Smooth muscle cell (in vitro differentiated cells): ENCODE measurements around the gene NMRK2. TPM values are rescaled to one million over a fixed set of nuclear protein-coding genes. Genes with fewer than 3 reads are reported as not detected.

Experiments
- DNase-seq: peaks from one replicate; lab custom pipeline; 2025; ENCODE audit not compliant: unreplicated experiment; lab: John Stamatoyannopoulos, UW
- H2AFZ ChIP-seq: fragments of 200-600 bp; sonication (generic); 2 replicates; pipeline ENCODE4 v1.6.0; 2016; ENCODE audit warnings: antibody characterized with exemption, low read depth, mild to moderate bottlenecking
- H3F3A ChIP-seq: fragments of 200-600 bp; sonication (generic); 2 replicates; pipeline ENCODE4 v1.6.0; 2017; ENCODE audit warnings: antibody characterized with exemption, low read depth
- H3K27ac ChIP-seq: fragments of 200-600 bp; sonication (generic); 2 replicates; pipeline ENCODE4 v1.5.1; 2016; ENCODE audit warnings: low read depth, mild to moderate bottlenecking
- H3K27me3 ChIP-seq: fragments of 200-600 bp; sonication (generic); 2 replicates; pipeline ENCODE4 v1.6.1; 2016; ENCODE audit warnings: low read depth, mild to moderate bottlenecking
- H3K36me3 ChIP-seq: fragments of 200-600 bp; sonication (generic); 2 replicates; pipeline ENCODE4 v1.5.1; 2016; ENCODE audit warnings: low read depth
- H3K4me1 ChIP-seq: fragments of 200-600 bp; sonication (generic); 2 replicates; pipeline ENCODE4 v1.5.1; 2016; ENCODE audit warnings: low read depth
- H3K4me2 ChIP-seq: fragments of 200-600 bp; sonication (generic); 2 replicates; pipeline ENCODE4 v1.6.0; 2016; ENCODE audit warnings: mild to moderate bottlenecking
- H3K4me3 ChIP-seq: fragments of 200-600 bp; sonication (generic); 2 replicates; pipeline ENCODE4 v1.5.1; 2016; ENCODE audit warnings: mild to moderate bottlenecking
- H3K79me2 ChIP-seq: fragments of 200-600 bp; sonication (generic); 2 replicates; pipeline ENCODE4 v1.6.0; 2016; ENCODE audit warnings: low read depth, mild to moderate bottlenecking
- H3K9ac ChIP-seq: fragments of 200-600 bp; sonication (generic); 2 replicates; pipeline ENCODE4 v1.6.0; 2016; ENCODE audit warnings: low read depth
- H3K9me3 ChIP-seq: fragments of 200-600 bp; sonication (generic); replicated peaks from 2 replicates; pipeline ENCODE4 v1.5.1; 2016; ENCODE audit warnings: low read depth
- H4K20me1 ChIP-seq: fragments of 200-600 bp; sonication (generic); 2 replicates; pipeline ENCODE4 v1.6.0; 2016; ENCODE audit warnings: low read depth
- WGBS: methylation state at CpG from one replicate; pipeline ENCODE4 v1.1.7; 2016; ENCODE audit warnings: low lambda C conversion rate; 5-methylcytosine and 5-hydroxymethylcytosine counted together
- polyA plus RNA-seq: library from polyadenylated mRNA; unstranded; fragments of >200 nt; fragmentation: Nextera tagmentation; extraction: Ambion mirVana; gene quantifications from 2 replicates; pipeline ENCODE4 v1.2.1, GENCODE V29; 2016
- total RNA-seq: library from RNA; depleted of rRNA; stranded (reverse); fragments of >200 nt; gene quantifications from 2 replicates; pipeline ENCODE4 v1.2.3, GENCODE V29; 2014
- TF ChIP-seq, protein P1 (sequence below): fragments of 200-600 bp; sonication (generic); IDR thresholded peaks from 2 replicates; pipeline ENCODE4 v1.5.1; 2017; ENCODE audit warnings: borderline replicate concordance, mild to moderate bottlenecking, antibody characterized with exemption; ENCODE audit not compliant: insufficient read depth, poor library complexity, severe bottlenecking

NMRK2 gene
- total and polyA plus RNA-seq, 2 experiments from 2014 or later = not detected

DNA sequence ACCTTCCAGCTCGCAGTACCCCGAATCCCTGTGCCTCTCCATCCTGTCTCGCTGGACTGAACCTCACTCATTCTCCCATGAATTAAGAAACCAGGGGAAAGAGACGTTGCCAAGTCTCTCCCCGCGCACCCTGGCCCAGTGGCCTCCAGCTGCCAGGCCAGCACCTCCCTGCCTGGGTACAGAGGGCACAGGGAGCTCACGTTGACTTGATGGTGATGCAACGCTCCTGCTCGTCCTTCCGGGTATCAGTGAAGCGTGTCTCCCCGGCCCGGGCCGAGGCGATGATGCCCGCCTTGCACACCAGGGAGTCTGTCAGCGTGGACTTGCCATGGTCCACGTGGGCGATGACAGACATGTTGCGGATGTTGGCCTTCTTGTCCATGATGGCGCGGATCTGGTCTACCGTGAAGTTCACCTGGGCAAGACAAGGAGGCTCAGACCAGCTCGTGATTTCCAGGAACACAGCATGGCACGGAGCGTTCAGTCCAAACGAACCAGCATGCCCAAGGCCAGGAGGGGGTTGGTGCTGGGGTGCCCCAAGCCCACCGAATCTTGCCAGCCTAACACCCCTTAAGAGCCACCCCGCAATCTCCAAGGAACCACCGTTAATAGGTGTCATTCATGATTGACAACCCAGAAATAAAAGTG lies 51.2 kb downstream of the NMRK2 start:
- peak overlapping the region; percentile 98 for H3K27ac ChIP-seq
- H3K4me3 ChIP-seq = peak overlapping the region; percentile 100
- peaks cover 8% of the 10 kb centered on the region for H3K36me3 ChIP-seq
- H3K9ac ChIP-seq = peak overlapping the region; percentile 99
- no peaks in the 10 kb centered on the region for H3K27me3 ChIP-seq
- H3F3A ChIP-seq = peaks cover 51% of the 10 kb centered on the region
- H3K4me2 ChIP-seq = peak overlapping the region; percentile 99
- peaks cover 62% of the 10 kb centered on the region for H4K20me1 ChIP-seq
- H2AFZ ChIP-seq = no peak overlapping the region
- WGBS = 22% methylated on average over 30 of the region's 30 CpGs
- H3K79me2 ChIP-seq = peaks cover 62% of the 10 kb centered on the region
- H3K9me3 ChIP-seq = no peaks in the 10 kb centered on the region
- no peak for DNase-seq
- peaks cover 28% of the 10 kb centered on the region for H3K4me1 ChIP-seq
- TF ChIP-seq, protein P1, sequence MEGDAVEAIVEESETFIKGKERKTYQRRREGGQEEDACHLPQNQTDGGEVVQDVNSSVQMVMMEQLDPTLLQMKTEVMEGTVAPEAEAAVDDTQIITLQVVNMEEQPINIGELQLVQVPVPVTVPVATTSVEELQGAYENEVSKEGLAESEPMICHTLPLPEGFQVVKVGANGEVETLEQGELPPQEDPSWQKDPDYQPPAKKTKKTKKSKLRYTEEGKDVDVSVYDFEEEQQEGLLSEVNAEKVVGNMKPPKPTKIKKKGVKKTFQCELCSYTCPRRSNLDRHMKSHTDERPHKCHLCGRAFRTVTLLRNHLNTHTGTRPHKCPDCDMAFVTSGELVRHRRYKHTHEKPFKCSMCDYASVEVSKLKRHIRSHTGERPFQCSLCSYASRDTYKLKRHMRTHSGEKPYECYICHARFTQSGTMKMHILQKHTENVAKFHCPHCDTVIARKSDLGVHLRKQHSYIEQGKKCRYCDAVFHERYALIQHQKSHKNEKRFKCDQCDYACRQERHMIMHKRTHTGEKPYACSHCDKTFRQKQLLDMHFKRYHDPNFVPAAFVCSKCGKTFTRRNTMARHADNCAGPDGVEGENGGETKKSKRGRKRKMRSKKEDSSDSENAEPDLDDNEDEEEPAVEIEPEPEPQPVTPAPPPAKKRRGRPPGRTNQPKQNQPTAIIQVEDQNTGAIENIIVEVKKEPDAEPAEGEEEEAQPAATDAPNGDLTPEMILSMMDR = no peak

DNA sequence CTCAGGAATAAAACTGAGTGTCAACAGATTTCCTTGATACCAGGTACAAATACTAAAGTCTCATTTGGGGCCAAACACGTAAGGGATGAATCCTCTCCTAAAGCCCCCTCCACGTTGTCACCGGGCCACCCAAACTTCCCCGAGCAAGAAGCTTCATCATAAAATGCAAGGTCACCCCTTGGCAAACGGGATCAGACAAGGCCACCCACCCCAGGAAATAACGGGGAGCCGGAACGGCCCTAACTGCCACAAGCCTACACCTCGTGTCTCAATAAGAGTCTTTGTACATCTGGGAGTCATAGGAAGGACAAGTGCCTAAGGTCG lies 51.7 kb downstream of the NMRK2 start:
- Histone ChIP-seq H3K27me3 (no peaks in the 10 kb centered on the region), H3K27ac (peak overlapping the region; percentile 98), H3F3A (peaks cover 47% of the 10 kb centered on the region), H3K4me1 (peaks cover 28% of the 10 kb centered on the region), H2AFZ (no peak overlapping the region), H3K9ac (peak overlapping the region; percentile 99), H3K9me3 (no peaks in the 10 kb centered on the region), H3K79me2 (peaks cover 57% of the 10 kb centered on the region), H3K4me2 (peak overlapping the region; percentile 99), H3K4me3 (peak overlapping the region; percentile 100), H3K36me3 (peaks cover 8% of the 10 kb centered on the region), H4K20me1 (peaks cover 57% of the 10 kb centered on the region)
- under 1% methylated on average over 10 of the region's 10 CpGs for WGBS
- no peak for DNase-seq
- TF ChIP-seq, protein P1 = no peak

DNA sequence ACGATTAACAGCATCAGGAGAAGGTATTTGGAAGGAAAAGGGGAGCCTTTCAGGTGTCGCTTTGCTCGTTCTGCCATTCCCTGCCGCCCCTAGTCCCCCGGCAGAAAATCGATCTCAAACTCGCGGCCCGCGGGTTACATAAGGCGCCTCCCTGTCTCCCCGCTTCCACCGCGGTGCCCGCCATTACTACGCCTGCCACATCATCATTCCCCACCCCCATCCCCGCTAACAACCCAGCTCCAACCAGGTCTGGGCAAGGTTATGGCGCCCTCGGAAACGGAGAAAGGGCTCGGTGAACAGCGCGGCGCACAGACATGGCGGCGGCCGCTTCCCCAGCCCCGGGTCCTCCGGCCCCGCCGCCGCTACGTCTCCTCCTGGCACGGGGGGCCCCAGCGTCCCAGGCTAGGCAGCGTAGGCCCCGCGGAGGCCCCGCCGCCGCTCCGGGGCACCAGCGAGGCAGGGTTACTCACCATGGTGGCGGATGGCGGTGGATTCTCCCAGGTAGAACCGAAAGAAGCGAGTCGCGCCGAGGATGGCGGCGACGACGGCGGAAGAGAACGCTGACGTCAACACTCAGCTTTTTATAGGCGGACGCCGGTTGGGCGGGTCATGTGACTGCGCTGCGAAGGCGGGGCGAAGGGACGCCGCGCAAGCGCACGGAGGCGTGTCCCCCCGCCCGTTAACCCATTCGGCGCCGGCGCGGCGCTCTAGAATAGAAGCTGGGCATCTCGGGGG lies 52.2 kb downstream of the NMRK2 start, which contains the start of gene EEF2:
TSS of gene EEF2 (minus strand) at position 556 of the 735 bp plus-strand sequence. CDS start at position 473, 83 bp downstream.
- 1% methylated on average over 79 of the region's 80 CpGs for WGBS
- H4K20me1 ChIP-seq = peaks cover 52% of the 10 kb centered on the region

More for the DNA sequence above, 52.2 kb downstream of the NMRK2 start, which contains the start of gene EEF2:
- Histone ChIP-seq H3K79me2 (peaks cover 52% of the 10 kb centered on the region), H3K9me3 (no peaks in the 10 kb centered on the region), H3K9ac (peak within 1 kb of the TSS; percentile 99), H3K4me1 (peaks cover 28% of the 10 kb centered on the region), H3K27ac (peak within 1 kb of the TSS; percentile 98), H3K36me3 (peaks cover 8% of the 10 kb centered on the region), H3K4me3 (peak within 1 kb of the TSS; percentile 100), H3K4me2 (peak within 1 kb of the TSS; percentile 99), H3F3A (peaks cover 42% of the 10 kb centered on the region), H2AFZ (peak within 1 kb of the TSS; percentile 64), H3K27me3 (no peaks in the 10 kb centered on the region)
- TF ChIP-seq, protein P1 = no peak
- DNase-seq = peak; percentile 75
